KOPT-K1 (cell line): ENCODE measurements around the gene PAFAH1B1.

Experiments
- H3K27ac ChIP-seq: fragments of 200-600 bp; sonication (generic); 2 replicates; pipeline ENCODE4 v1.5.1; 2016; ENCODE audit warnings: antibody characterized with exemption, mild to moderate bottlenecking, low read depth, low read length; ENCODE audit not compliant: poor library complexity, severe bottlenecking
- H3K36me3 ChIP-seq: fragments of 200-600 bp; sonication (generic); 2 replicates; pipeline ENCODE4 v1.5.1; 2017; ENCODE audit warnings: antibody characterized with exemption, mild to moderate bottlenecking, low read length, moderate library complexity; ENCODE audit not compliant: insufficient read depth
- H3K9me3 ChIP-seq: fragments of 200-600 bp; sonication (generic); 2 replicates; pipeline ENCODE4 v1.5.1; 2017; ENCODE audit warnings: antibody characterized with exemption, low read length, mild to moderate bottlenecking; ENCODE audit not compliant: insufficient read depth, poor library complexity, severe bottlenecking

PAFAH1B1 gene

DNA sequence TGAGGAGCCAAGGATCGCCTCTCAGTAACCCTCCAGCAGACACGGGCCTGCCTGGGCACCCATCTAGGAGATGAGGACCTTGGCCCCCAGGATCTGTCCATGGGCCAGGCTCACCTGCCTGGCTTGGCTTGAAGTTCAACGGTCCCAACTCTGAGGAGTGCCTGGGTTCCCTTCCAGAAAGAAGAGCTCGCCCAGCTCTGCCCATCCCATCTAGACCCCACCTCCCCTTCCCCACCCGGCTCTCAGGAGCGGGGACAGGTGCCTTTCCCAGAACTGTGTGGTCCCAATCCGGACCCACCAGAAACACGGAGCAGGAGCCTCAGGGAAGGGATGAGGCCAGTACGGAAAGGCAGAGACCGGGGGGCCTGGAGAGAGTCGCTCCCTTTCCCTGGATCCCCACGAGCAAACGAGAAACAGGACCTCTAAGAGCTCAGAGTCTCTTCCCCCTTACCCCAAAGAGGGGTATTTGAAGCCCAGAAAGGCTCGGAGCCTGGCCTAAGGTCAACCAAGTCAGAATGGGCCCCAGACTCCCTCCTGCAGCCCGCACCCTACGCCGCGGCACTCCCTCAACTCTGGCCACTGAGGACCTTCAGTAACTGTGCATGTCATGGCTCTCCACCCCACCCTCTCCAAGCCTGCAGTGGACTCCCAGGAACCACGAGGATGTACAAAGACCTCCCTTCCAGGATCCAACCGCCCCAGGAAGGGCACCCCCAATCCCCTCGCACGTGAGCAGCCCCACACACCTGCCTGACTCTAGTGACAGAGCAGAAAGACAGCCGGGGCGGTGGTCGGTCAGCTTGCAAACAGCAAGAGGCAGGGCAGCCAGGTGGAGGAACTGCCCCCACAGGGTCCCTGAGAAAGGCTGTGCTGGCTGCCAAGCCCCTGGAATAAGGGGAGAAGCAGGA is 112.7 kb downstream of the PAFAH1B1 start:
- Histone ChIP-seq H3K9me3 (no peaks in the 10 kb centered on the region), H3K27ac (no peak overlapping the region)

DNA sequence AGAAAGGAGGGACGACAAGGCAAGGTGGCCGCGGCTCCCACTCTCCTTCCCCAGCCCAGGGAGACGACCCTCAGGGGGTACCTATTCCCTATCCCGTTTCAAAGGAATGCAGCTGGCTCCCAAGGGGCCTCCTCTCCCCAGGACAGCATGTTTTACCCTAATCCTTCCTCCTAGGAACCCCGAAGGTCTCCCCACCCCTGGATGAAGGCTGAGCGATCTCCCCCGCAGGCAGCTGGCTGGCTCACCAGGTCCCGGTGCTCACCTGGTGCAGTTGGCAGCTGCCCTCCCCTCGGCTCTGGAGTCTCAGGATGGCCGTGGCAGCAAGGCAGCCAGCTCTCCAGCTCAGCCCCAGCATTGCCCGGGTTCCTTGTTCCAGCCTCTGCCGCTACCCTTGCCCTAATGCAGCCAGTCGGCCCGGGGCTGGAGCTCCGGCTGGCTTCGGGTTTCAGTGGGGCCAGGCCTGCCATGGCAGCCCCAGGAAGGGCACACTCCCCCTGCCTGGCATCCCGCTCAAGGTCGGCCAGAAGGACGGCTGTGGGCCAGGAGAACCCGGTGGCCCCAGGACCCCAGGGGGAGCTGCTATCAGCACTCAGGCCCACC is 113.6 kb downstream of the PAFAH1B1 start:
- no peak overlapping the region for H3K27ac ChIP-seq
- peaks cover 43% of the 10 kb centered on the region for H3K36me3 ChIP-seq
- no peaks in the 10 kb centered on the region for H3K9me3 ChIP-seq

More for the DNA sequence above, 112.7 kb downstream of the PAFAH1B1 start:
- peaks cover 52% of the 10 kb centered on the region for H3K36me3 ChIP-seq

DNA sequence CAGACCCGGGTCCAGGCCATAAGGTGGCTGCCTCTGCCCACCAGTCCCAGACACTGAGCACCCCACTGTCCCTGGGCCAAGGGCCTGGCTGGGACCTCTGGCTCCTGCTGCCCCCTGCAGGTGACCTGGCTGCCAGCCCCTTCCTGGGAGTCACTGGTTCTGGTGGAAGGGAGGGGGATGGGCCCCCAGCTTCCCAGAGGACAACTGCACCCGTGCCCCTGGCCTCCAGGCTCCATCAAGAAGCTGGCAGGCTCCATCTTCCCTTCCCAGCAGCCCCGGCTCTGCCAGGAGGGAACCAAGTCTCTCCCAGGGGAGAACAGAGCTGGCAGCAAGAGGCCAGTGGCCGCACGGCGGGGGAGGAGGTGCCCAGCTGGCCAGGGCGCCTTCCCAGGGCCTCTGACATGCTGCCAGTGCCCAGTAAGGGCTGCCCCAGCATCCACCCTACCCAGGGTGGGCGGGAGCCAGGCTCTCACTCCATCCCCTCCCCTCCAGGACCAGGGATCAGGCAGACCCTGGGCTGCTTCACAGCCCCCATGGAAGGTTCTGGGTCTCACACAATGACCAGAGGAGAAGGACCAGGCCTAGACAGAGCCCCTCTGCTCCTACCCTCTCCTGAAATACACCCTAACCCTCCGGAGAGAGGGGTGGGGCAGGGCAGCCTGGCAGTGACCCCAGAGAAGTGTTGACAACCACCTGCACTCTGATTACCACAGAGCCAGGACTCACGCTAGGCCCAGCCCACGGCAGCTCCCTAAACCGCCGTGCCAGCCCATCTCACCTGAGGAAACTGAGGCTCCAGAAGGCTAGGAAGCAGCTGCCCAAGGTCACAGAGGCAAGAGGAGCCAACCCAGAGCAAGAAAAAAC is 114.5 kb downstream of the PAFAH1B1 start:
- no peaks in the 10 kb centered on the region for H3K9me3 ChIP-seq
- H3K36me3 ChIP-seq, result peaks cover 34% of the 10 kb centered on the region
- no peak overlapping the region for H3K27ac ChIP-seq

GRCh38 chr17:2708585-2709182 is 115.2 kb downstream of the PAFAH1B1 start:
- Histone ChIP-seq H3K36me3 (peaks cover 27% of the 10 kb centered on the region; the same call in 1 of the 2 replicates), H3K27ac (no peak overlapping the region), H3K9me3 (no peaks in the 10 kb centered on the region)

GRCh38 chr17:2709183-2709661 is 115.8 kb downstream of the PAFAH1B1 start:
- Histone ChIP-seq H3K9me3 (no peaks in the 10 kb centered on the region), H3K36me3 (peaks cover 21% of the 10 kb centered on the region; the same call in 1 of the 2 replicates), H3K27ac (peak overlapping the region; percentile 3)

- H3K9me3 ChIP-seq, result no peaks in the 10 kb centered on the region
- H3K27ac ChIP-seq, result peak overlapping the region; percentile 85
- peaks cover 11% of the 10 kb centered on the region; the same call in 1 of the 2 replicates for H3K36me3 ChIP-seq
Measured at GRCh38 chr17:2710071-2710802, 116.8 kb downstream of the PAFAH1B1 start.

DNA sequence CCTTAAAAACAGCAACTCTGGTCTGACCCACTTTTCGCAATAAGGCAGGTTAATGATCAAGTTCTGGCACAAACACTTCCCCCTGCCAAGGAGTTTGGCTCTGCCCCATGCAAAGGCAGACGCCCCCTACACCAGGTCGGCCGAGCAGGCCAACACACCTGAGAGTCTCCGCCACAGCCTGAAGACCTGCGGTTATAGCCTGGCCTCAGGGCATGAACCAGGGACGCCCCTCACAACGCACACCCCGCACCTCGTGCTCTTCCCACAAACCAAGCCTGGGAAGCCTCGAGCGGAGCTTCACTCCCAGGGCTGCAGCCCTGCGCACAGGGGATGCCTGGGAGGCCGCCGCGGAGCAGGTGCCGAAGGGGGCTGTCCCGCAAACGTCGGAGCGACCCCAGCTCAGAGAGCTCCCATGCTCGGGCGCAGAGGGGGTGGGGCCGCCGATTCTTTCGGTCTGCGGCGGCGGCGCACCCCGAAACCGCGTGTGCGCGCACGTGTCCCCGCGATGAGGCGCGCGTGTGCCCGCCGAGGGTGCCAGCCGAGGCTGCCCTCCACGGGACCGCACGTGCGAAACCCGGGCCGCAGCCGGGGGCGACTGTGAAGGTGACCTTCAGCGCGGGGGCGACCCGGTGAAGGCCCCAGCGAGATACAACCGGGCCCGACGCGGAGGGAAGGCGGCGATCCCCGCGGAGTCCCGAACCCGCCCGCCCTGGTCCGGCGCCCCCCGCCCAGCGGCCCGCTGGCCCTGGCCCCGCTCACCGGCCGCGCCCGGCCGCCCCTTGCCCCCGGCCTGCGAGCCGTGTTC is 117.6 kb downstream of the PAFAH1B1 start:
- Histone ChIP-seq H3K9me3 (no peaks in the 10 kb centered on the region), H3K27ac (peak overlapping the region; percentile 85), H3K36me3 (peaks cover 3% of the 10 kb centered on the region; the same call in 1 of the 2 replicates)

GRCh38 chr17:2711608-2712299 is 118.3 kb downstream of the PAFAH1B1 start, which contains the start of gene CLUH:
TSS of gene CLUH (minus strand) at chr17:2711764. CDS start at chr17:2711661, 103 bp downstream.
- no peaks in the 10 kb centered on the region for H3K36me3 ChIP-seq
- peak within 1 kb of the TSS; percentile 85 for H3K27ac ChIP-seq

GRCh38 chr17:2712300-2713043 is 119.0 kb downstream of the PAFAH1B1 start:
- peak overlapping the region; percentile 85 for H3K27ac ChIP-seq
- H3K9me3 ChIP-seq, result no peaks in the 10 kb centered on the region
- H3K36me3 ChIP-seq, result no peaks in the 10 kb centered on the region

More at GRCh38 chr17:2711608-2712299, 118.3 kb downstream of the PAFAH1B1 start, which contains the start of gene CLUH:
- H3K9me3 ChIP-seq, result no peaks in the 10 kb centered on the region

DNA sequence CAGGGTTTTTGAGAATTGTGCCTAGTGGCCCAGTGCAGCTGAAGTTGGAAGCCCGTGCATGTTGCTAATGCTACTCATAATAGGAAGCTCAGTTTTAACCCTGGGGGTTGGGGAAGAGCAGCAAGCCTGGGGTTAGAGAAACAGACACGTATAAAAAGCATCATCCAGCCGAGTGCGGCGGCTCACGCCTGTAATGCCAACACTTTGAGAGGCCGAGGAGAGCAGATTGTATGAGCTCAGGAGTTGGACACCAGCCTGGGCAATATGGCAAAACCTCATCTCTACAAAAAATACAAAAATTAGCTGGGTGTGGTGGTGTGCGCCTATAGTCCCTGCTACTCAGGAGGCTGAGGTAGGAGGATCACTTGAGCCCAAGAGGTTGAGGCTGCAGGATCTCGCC is 120.4 kb downstream of the PAFAH1B1 start:
- no peaks in the 10 kb centered on the region for H3K36me3 ChIP-seq
- no peaks in the 10 kb centered on the region for H3K9me3 ChIP-seq
- no peak overlapping the region for H3K27ac ChIP-seq

DNA sequence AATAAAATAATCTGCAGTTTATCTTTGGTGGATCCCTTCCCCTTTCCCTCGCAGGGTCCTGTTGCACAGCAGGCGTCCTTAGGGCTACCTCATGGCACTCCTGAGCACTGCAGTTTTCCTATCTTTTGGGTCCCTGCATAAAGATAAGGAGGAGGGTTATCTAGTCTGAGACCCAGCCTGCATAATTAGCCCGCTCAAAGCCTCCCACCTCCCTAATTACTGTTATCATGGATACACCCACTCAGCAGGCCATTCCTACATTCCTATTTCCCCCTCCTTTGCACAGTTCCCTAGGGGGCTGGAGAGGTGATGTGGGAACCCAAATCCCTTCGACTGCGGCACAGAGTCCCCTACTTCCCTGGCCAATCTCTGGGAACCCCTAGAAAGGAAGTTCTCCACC is 123.2 kb downstream of the PAFAH1B1 start:
- Histone ChIP-seq H3K36me3 (no peaks in the 10 kb centered on the region), H3K9me3 (no peaks in the 10 kb centered on the region), H3K27ac (no peak overlapping the region)
